Measurements from ENCODE around the gene AGMO.

GRCh38 chr7:15609287-15609686, 47.5 kb upstream of the AGMO start:
- TF ChIP-seq CTCF (IDR thresholded peaks at IDR 0.05; ENCODE audit: low read depth, low read length), result no peak
- no peak for TF ChIP-seq POLR2A (IDR thresholded peaks at IDR 0.05; ENCODE audit: extremely low read depth, insufficient read length)
- no peak for TF ChIP-seq MYC (IDR thresholded peaks at IDR 0.05; ENCODE audit: low read depth, low read length)
- no peak for TF ChIP-seq MAX (IDR thresholded peaks at IDR 0.05; ENCODE audit: low read depth, low read length)
